HG02973 (cell line): ENCODE results near the gene DLG5.

Source experiments
- ATAC-seq: cut with Tn5 transposase; IDR thresholded peaks from one replicate; pipeline ENCODE4 v1.9.1; 2021; ENCODE audit warnings: moderate library complexity; ENCODE audit not compliant: unreplicated experiment

Gene DLG5

DNA sequence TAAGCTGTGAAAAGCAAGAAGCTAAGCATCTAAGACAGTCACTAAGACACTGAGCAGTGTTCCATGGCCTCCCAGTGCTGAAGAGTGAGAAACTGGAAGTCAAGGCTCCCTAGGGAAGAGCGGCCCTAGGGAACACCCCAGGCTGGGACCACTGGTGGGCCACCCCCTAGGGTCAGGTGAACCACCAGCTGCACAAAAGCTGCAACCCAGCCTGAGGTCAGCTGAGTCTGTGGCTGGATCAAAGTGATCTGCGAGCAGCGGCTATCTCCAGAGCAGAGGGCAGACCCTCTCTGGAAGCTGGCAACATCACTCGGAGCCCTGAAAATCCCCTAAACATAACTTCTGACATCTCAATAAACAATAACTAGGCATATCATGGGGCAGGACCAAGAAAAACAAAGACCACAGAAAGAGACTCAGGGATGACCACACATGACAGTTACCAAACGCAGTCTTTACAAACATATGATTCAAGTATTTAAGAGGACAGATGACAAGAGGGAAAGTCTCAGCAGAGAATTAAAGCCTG is 125.8 kb downstream of the DLG5 start:
- ATAC-seq: no peak

DNA sequence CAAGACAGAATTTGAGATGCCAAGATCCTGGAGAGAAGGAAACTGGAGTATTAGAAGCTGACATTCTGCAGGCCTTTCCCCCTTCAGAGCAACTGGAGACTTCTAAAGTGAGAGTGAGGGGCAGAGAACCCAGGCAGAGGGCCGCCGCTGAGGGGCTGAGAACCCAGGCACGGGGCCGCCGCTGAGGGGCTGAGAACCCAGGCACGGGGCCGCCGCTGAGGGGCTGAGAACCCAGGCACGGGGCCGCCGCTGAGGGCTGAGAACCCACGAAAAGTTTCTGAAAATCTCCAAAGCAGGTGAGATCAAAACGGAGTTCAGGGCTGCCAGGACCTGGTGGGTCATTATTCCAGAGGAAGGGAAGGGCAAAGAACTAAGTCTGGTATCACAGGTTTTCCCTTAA is 126.2 kb downstream of the DLG5 start:
- ATAC-seq: no peak

DNA sequence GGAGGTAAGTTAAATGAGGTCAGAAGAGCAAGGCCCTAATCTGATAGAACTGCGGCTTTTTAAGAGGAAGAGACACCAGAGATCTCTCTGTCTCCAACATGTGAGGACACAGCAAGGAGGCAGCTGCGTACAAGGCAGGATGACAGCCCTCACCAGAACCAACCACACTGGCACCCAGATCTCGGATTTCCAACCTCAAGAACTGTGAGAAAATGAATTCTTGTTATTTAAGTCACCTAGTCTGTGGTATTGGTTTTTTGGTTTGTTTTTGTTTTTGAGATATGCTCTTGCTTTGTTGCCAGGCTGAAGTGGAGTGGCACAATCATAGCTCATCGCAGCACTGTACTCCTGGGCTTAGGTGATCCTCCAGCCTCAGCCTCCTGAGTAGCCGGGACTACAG is 127.2 kb downstream of the DLG5 start:
- no peak for ATAC-seq

DNA sequence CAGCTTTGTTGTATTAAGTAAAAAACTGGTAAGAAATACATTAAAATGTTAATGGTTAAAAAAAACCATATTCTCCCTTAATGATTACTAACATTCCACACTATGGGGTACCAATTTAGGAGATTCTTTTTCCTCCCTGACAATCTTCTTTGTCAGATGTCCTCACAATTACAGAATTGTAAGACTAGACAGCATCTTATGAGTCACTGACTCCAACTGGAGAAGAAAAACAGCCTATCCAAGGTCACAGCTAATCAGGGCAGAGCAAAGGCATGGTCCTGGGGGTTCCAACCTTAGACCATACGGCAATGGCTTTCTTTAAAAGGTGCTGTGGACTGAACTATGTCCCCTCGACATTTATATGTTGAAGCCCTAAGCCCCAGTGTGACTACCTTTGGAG is 127.6 kb downstream of the DLG5 start:
- no peak for ATAC-seq

DNA sequence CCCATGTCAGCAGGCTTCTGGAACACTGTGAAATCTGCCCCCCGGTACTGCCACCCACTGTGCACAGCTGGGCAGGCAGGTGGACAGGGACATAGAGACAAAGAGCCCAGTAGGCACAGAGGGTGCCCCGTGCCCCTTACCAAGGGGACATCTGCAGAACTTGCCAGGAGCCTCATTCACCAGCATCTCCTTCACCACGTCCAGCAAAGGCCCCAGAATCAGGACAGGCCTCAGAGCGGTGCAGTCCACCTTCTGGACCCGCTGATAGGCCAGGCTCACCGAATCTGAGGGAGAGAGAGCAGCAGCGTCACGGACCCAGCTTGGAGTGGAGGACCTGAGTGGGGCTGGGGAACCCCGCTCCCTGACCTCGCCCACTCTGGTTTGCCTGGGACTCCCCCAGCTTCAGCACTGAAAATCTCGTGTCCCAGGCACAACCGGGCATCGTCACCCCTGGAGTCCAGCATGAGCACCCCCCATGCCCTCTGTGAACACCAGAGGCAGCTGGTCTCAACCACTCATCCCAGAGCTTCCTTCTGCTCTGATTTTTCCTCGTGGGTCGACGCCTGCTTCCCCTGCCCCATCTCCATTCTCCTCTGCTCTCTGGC is 130.1 kb downstream of the DLG5 start:
- ATAC-seq: no peak

DNA sequence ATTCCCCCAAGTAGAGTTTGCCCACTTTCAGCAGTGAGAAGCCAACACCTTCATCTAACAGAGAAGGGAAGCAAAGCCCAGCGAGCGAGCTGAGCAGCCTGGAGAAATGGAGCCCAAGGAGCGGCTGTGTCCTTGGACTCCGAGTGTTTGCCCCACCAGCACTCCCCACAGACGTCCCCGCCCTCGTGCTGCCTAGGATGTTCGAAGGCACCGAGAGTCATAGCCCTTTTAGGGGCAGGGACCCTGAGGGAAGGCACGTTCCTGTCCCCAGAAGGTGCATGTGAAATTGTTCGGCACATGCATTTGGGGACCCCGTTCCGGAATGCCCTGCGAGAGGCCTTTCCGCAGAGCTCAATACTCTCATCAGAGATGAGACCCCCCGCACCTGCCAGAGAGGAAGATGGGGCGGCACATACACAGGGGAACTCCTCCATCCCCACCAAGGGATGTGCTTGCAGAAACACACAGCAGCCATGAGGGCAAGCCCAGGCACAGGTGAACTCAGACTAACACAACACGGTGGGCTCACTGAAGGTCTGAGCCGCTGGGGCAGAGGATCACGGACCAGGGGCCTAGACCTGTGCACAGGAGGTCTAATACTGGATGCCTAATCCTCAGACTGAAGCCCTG is 131.0 kb downstream of the DLG5 start:
- no peak for ATAC-seq

DNA sequence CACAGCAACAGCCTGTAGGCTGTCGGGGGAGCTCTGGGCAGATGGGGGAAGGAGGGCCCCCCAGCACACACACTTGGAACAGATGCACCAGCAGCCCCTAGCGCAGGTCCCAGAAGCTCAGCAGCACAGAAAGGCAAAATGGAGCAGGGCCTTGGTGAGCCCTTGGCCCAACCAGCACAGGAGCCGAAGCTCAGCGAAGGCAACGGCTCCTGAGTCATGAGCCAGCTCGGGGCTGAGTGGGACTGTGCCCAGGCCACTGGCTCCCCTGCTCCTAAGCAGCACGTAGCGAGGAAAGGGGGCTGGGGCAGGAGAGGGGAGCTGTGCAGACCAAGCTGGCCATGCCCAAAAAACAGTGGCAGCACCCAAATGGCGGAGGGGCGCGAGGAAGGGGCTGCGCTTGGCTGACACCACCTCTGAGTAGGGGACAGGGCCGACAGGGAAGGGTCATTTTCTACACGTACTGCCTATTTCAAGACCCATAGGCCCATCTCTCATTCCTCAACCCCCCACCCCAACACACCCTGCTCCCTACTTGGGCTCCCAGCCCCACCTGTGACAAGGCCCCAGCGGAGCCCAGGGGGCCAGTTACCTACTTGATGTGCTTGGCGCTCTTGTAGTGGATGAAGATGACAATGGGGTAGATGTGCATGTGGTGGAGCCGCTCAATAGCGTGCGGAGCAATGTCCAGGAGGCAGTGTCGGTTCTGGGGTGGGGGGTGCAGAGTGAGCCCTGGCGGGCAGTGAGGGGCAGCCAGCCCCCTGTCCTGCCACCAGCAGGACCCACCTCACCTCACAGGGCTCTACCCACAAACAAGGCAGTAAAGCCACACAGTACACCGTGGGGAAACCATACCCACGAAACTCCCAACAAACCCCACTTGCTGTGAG is 132.1 kb downstream of the DLG5 start:
- no peak for ATAC-seq

DNA sequence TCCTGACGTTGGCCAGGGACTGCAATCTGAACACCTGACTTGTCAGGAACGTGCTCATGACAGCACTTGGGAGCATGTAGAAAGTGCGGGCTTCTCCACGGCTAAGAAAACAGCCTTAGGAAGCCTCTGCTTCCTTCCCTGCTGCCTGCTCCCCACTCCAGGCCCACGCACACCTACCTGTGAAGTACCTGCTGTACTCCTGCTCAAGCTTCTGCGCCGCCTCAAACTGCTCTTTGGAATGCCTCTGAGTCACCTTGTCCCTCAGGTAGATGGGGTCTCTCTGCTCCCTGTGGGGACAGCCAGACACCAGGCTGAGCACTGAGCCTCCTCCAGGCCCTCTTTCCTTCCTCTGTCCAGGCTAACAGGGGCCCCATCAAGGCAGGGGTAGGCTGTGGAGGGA is 132.7 kb downstream of the DLG5 start:
- no peak for ATAC-seq

DNA sequence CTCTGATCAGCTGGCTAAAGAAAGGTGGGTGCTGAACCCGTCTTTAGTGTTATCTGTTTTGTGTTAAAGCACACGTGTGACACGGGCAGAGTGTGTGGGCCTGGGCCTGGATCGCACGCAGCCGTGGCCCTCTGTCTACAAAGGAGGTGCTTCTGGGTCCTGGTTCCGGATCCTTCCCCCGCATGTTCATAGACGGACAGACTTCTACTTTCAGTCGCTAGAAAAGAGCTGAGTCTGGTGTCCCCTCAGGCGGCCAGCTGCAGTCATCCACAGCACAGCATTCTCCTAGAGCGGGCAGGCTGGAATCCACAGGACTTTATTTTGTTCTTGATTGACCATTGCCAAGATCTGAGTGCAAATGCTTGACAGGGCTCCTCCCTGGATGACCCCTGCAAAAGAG is 134.4 kb downstream of the DLG5 start:
- ATAC-seq: no peak

DNA sequence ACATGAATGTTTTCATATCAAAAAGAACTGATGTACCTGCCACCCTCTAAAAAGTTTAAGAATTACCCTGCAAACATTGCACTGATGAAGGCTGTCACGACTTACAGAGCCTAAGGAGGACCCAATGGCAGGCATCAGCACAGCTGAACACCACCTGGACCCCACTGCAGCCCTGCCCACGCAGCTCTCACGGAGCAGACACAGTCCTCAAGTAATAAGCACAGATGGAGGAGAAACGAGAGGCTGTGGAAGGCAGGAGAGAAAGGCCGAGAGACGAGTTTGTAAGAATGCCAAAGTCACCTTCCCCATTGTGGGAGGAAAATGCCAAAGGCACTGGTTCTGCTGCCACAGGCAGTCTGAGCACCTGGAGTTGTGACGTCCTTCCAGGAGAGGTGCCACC is 135.0 kb downstream of the DLG5 start:
- ATAC-seq: no peak

DNA sequence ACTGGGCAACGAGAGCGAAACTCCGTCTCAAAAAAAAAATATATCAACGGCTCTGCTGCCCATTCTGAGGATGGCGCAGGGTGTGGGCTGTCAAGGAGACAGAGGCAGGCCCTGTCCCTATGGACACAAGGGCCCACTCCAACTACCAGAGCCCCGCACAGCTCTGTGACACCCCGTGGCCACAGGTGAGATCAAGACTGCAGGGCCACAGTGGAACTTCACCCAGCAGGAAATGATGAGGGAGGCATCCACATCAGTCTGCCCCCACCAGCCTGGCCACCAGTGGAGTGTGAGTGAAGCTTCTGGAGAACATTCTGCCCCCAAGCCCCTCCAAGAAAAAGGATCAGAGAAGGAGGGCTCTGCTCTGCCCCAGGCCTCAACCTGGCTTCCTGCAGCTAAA is 136.7 kb downstream of the DLG5 start:
- ATAC-seq: no peak

DNA sequence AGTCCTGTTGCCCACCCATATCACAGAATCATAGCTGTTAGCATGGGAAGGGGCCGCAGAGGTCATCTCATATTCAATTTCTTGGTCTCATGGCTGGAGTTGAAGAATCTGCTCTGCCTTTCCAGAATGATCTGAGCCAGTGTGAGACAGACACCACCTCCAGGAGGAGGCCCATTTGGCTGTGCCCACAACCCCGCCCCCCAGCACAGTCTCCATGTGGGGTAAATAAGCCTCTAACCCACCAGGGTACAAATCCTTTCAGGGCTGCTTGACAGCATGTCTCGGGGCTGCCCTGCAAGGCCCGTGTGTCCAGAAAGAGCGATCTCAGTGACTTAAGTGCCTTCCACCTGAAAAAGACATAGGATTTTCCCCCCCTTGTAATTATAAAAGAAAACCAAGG is 137.5 kb downstream of the DLG5 start:
- ATAC-seq: no peak

DNA sequence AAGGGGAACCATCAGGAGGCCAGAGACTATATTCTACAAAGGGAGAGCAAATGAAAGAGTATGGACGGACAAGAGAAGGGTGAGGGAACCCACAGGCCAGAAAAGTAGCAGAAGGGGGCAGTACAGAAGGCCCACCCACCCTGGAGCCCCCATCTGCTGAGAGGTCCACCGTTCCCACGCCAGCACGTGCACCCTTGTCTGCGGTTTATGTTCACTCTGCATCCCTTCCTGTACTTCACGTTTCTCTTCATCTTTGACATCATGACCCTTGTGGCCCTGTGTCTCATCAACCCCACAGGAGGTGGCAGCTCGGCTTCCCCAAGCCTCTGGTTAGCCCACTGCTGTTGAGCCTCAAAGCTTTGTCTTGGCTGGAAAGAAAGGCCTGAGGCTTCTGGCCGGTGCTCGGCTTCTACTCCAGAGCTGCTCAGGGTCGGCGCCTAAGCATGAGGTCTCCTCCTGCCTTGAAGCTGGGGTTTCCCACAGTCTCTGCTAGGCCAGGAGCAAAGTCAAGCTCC is 138.0 kb downstream of the DLG5 start:
- ATAC-seq: no peak

DNA sequence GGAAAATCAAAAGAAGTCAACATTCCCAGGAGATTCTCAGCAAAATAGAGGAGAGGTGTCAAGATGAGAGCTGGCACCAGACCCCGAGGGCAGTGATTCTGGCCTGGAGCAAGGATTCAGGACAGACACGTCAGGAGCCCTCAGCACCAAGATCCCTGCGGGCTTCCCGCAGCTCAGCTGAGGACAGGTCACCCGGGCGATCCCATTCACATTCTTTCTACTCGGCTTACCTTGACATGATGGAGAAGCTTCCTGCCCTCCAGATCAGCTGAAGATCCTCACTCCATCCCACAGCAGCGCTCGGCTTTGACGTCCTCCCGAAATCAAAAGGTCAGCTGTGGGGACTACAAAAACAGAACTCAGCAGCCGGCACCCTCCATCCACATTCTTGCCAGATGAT is 139.1 kb downstream of the DLG5 start:
- ATAC-seq: no peak

DNA sequence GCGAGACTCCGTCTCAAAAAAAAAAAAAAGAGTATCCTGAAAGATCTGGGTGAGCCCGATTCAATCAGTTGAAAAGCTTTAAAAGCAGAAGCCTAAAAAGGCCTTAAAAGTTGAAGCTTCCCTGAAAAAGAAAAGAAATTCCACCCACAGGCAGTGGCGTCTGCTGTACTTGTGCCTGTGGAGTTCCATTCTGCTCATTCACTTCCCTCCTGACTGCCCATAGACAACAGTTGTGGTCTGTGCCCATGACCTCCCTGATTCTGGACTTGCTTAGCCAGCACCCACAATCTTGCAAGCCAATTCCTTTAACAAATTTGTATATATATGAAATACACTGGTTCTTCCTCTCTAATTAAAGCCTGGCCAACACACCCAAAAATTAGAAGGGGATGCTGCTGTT is 141.7 kb downstream of the DLG5 start:
- ATAC-seq: no peak

DNA sequence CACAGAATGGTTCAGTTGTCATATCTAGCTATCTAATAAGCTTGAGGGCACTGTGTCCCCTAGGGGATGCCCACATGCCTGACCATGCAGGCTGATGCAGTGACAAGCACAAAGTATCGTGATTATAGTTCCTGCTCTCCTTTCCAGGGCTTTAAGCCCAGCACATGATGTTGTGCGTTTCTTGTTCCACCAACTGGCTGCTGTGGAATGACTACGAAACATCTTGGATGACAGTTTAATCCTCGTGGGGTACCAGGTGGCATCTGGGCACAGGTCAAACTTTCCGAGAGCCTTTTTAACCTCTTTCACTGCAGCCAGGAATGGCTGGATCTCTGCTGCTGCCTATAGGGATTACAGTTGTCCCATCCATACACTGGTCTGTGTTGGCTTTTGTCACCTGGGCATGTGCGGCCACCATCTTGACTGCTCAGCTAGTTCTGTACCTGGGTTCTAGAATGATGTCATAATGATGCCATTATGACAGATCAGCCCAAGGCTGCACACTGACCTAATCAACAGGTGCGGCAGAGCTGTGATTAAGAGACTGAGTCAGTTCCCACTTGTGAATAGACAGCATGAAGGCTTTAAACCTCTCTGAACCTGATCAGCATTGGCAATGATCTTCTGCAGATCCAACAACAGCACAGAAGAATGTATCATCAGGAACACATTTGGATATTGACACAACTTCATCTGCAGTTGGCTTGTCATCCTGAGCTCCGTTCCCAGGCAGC is 144.1 kb downstream of the DLG5 start:
- no peak for ATAC-seq

DNA sequence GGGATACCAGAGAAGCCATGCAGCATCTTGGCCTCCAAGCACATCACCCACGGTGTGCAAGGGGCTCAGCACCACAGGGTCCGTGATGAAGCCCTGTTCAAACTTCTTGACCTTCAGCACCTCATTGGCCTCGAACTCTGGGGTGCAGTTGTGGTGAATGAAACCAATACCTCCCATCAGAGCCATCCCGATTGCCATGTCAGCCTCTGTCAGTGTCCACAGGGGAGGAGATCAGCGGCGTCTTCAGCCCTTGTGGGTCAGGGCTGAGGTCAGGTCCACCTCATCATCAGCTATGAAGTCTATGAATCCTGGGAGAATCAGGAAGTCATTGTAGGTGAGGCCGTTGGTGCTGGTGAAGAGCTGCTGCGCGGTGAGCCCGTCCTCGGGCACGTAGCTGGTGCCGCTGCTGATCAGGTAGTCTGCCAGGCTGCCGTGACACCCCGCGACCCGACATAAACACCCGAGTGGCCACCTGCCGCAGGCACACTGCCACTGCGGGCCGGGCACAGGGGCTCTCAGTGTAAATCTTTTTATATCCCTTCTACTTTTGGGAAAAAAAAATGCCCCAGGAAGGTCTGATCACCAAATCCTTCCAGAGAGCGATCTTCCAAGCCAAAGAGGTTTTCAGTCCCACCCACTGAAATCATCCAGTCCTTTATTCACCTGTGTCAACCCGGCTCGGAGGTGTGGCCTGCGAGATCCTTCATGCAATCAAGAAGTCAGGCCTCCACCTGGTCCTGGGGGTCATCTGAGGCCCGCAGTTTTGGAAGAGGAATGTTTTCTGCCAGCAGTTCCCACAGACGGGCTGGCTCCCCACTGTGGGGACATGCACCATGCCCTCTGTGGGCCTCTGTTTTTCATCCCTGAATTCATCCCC is 144.9 kb downstream of the DLG5 start:
- ATAC-seq: no peak

DNA sequence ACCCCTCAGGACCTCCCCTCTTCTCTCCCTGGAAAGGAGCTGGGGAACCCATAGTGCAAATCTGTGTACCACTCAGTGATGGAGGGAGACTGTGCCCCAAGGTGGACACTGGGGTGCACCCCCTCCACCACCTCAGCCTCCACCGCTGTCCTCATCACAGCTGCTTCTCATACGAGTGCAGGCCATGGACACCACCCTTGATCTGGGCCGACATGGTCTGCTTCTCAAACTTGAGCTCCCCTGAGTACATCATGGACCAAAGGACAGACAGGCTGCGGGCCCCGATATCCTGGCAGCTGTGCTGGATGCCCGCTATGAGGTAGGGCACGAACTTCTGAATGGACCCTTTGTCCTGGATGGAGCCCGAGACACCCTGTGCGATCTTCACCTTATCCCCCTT is 146.4 kb downstream of the DLG5 start:
- no peak for ATAC-seq

DNA sequence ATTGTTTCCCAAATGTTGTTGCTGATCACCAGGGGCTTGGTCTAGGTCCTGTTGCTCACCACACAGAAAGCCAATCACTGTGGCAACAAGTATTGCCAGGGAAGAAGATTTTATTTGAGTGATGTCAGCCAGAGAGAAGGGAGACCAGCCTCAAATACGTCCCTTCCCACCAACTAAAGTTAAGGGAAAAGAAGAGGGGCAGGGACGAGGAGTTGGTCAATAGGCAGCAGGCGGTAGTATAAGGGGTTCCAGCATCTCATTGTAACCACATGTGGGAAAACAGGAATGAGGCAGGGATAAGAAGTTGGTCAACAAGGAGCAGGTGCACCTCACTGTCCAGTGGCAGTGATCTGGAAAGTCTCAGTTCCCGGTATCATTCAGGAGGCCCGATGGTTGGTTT is 150.1 kb downstream of the DLG5 start:
- ATAC-seq: no peak

DNA sequence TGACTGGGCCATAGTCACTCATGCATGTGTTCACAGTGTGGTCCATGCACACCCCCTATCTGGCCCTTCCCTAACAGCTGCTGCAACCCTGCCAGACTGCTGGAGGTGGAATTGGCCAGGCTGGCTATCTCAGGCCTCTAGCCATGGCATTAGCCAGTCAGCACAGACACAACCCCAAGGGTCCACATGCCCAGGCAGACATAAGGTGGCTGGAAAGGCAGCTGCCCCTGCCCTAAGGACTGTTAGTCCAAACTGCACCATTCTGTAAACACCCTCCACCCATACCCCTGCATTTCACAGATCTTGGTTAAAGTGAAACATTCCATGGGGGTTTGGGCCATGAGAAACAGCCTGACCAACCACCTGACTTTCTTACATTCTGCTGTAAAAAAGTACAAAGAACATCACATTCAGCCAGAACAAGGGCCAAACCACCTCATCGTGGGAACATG is 151.6 kb downstream of the DLG5 start:
- ATAC-seq: no peak
